Epithelial cell of proximal tubule (primary cell): ENCODE measurements around the gene EPC2. TPM values are rescaled to one million over a fixed set of nuclear protein-coding genes. Genes with fewer than 3 reads are reported as not detected.
A peak's percentile ranks its signal among the peaks of the same experiment; 100 is the strongest.

Experiments used
- DNase-seq: peaks from one replicate; pipeline ENCODE4 v3.0.0-alpha.2; 2011; ENCODE audit warnings: low read depth
- H3K4me3 ChIP-seq: 2 replicates; pipeline ENCODE4 v1.5.1; 2011; ENCODE audit warnings: low read depth, mild to moderate bottlenecking, low read length
- total RNA-seq: library from RNA; depleted of rRNA; stranded (reverse); fragments of >200 nt; gene quantifications from 2 replicates; pipeline ENCODE4 v1.2.3, GENCODE V29; 2015
- TF ChIP-seq, protein P1 (sequence below): conservative IDR thresholded peaks from 2 replicates; pipeline ENCODE4 v1.5.1; 2012; ENCODE audit warnings: low read depth, mild to moderate bottlenecking, low read length

Gene EPC2
- total RNA-seq, 1 donor from 2014 or later = 15.3 TPM

DNA sequence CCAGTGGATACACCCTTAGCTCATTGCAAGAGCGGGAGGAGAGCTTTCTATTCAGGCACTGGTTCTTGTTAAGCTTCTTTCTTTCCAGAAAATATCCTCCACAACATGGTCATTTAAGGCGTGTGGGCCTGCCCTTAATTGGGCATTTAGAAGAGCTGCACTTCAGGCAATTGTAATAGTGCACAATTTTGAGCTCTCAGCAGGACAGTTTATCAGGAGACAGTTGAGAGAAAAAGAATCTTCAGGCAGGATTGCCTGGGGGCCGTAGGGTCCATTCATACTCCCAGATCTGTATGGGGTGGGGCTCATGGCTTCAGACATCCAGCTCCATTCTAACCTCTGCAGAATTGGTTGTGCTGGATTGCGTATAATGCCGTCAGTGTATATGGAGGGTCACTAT, 6.0 kb upstream of the EPC2 start:
- DNase-seq = no peak
- TF ChIP-seq, protein P1, sequence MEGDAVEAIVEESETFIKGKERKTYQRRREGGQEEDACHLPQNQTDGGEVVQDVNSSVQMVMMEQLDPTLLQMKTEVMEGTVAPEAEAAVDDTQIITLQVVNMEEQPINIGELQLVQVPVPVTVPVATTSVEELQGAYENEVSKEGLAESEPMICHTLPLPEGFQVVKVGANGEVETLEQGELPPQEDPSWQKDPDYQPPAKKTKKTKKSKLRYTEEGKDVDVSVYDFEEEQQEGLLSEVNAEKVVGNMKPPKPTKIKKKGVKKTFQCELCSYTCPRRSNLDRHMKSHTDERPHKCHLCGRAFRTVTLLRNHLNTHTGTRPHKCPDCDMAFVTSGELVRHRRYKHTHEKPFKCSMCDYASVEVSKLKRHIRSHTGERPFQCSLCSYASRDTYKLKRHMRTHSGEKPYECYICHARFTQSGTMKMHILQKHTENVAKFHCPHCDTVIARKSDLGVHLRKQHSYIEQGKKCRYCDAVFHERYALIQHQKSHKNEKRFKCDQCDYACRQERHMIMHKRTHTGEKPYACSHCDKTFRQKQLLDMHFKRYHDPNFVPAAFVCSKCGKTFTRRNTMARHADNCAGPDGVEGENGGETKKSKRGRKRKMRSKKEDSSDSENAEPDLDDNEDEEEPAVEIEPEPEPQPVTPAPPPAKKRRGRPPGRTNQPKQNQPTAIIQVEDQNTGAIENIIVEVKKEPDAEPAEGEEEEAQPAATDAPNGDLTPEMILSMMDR = no peak
- no peak overlapping the region for H3K4me3 ChIP-seq

GRCh38 chr2:148640767-148641166, 3.8 kb upstream of the EPC2 start:
- no peak overlapping the region for H3K4me3 ChIP-seq
- DNase-seq = no peak
- TF ChIP-seq, protein P1 = peak; percentile 29

- H3K4me3 ChIP-seq = no peak overlapping the region
- TF ChIP-seq, protein P1 = no peak
- no peak for DNase-seq
Measured at GRCh38 chr2:148642112-148642744, 2.3 kb upstream of the EPC2 start.

- H3K4me3 ChIP-seq = peak overlapping the region; percentile 80
- TF ChIP-seq, protein P1 = no peak
- peak; percentile 84 for DNase-seq
Measured at GRCh38 chr2:148642891-148643416, 1.6 kb upstream of the EPC2 start.

DNA sequence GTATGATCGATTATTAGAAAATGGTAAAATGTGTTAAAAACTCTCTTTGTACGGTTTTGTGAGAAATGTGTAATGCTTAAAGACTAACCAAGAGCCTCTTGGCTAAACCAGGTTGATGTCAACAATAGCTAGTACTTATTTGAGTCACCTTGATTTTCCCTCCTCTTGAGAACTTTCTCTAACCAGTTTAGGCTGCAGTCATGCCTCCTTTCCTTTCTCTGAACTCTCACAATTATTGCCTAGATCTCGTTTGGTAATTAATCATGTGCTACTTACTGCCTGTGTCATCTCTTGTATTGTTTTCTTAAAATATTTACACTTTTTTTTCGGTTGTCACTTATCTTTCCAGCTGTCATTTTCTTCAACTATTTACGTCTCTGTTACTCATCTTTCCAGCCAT, 1.1 kb upstream of the EPC2 start:
- H3K4me3 ChIP-seq = peak overlapping the region; percentile 80
- TF ChIP-seq, protein P1 = no peak

DNA sequence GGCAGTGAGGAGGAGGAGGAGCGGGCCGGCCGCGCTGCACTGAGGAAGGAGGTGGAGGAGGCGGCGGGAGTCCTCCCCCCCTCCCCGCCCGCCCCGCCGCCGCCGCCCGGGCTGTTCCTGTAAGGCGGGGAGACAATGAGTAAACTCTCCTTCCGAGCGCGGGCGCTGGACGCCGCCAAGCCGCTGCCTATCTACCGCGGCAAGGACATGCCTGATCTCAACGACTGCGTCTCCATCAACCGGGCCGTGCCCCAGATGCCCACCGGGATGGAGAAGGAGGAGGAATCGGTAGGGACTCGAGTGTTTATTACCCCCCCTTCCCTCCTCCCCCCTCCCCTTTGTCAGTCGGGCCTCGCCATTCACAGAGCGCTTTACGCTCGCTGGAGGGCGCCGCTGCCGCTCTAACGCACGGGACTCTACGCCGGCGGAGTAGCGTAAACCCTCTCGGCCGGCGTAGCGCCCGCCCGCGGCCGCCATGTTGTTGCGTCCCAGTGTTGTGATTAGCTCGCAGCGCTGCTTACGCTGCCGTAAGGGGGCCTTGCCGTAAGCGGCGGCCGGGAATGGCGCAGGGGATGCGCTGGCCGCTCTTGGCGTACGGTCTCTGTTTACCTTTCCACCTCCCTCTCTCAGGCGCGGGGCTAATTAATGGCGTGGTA, 460 bp downstream of the EPC2 start:
- TF ChIP-seq, protein P1 = peak; percentile 27
- peak overlapping the region; percentile 80 for H3K4me3 ChIP-seq

More for the DNA sequence above, 1.1 kb upstream of the EPC2 start:
- peak; percentile 19 for DNase-seq

More for the DNA sequence above, 460 bp downstream of the EPC2 start:
- peak; percentile 46 for DNase-seq
